Adrenal gland (tissue), 12 donors: Measurements from ENCODE around the gene SIDT1. TPM values are rescaled to one million over a fixed set of nuclear protein-coding genes. Genes with fewer than 3 reads are reported as not detected.

Experiments used
- DNase-seq, 7 donors: peaks; one replicate each; pipeline ENCODE4 v3.0.0-alpha.2; 2019 to 2020
- H3K27ac ChIP-seq, 5 donors: fragments of 200-600 bp; sonication (generic) in 4 of 5; 1 replicate in 3 of 5; 2 replicates in 2 of 5; pipeline versions ENCODE4 v1.5.1 to v1.8.0; 2016 to 2020; ENCODE audit warnings: mild to moderate bottlenecking in 1 of 5
- H3K27me3 ChIP-seq: fragments of 200-600 bp; 2 replicates; pipeline ENCODE4 v1.8.0; 2021
- H3K36me3 ChIP-seq, 2 donors: fragments of 200-600 bp; replicated peaks in 1 of 2; 1 replicate in 1 of 2; 2 replicates in 1 of 2; pipeline versions ENCODE4 v1.5.1 to v1.8.0; 2018 to 2022
- H3K4me1 ChIP-seq, 2 donors: fragments of 200-600 bp; replicated peaks in 1 of 2; 1 replicate in 1 of 2; 2 replicates in 1 of 2; pipeline versions ENCODE4 v1.5.1 to v1.8.0; 2018 to 2021
- H3K4me3 ChIP-seq, 4 donors: fragments of 200-600 bp; sonication (generic) in 3 of 4; one replicate each; pipeline ENCODE4 v1.5.1; 2016 to 2018
- H3K9me3 ChIP-seq, 3 donors: fragments of 200-600 bp; sonication (generic) in 1 of 3; replicated peaks in 1 of 3; 1 replicate in 2 of 3; 2 replicates in 1 of 3; pipeline versions ENCODE4 v1.5.1 to v1.8.0; 2016 to 2021
- CTCF ChIP-seq, 6 experiments: fragments of 450-650 bp in 4 of 6; fragments of 200-600 bp in 2 of 6; sonication (generic) in 1 of 6; IDR thresholded peaks; 1 replicate in 5 of 6; 2 replicates in 1 of 6; pipeline versions ENCODE4 v1.5.1 to v1.8.0; 2016 to 2021; ENCODE audit warnings: antibody characterized with exemption in 6 of 6, mild to moderate bottlenecking in 2 of 6, moderate library complexity in 1 of 6
- POLR2A ChIP-seq, 2 donors: fragments of 450-650 bp; IDR thresholded peaks; one replicate each; pipeline ENCODE4 v1.6.1; 2017; ENCODE audit warnings: antibody characterized with exemption in 2 of 2, mild to moderate bottlenecking in 2 of 2, moderate library complexity in 1 of 2
- WGBS, 4 donors: extraction: QIAGEN DNeasy Blood & Tissue Kit in 2 of 4; methylation state at CpG; one replicate each; pipeline versions ENCODE4 v1.1.5 to v1.1.7; 2013 to 2017; 5-methylcytosine and 5-hydroxymethylcytosine counted together
- intact Hi-C, 2 donors: fragments of 100-400 bp; cut with DNase I; formaldehyde crosslinking; loops; one replicate each; pipeline versions ENCODE4 v1.14.1 to v1.15.0; 2022 to 2023
- polyA plus RNA-seq, 3 donors: library from polyadenylated mRNA; stranded (reverse); fragments of 200-250 nt in 2 of 3; fragments of 350-450 nt in 1 of 3; fragmentation: Illumina TruSeq in 1 of 3; extraction: RNeasy Lipid Tissue Mini Kit (QIAGEN cat#74804) in 1 of 3; gene quantifications; one replicate each; pipeline ENCODE4 v1.2.3, GENCODE V29; 2013 to 2014
- total RNA-seq, 9 donors: library from RNA; depleted of rRNA in 4 of 9; stranded (reverse); fragments of >200 nt in 4 of 9; fragments of 120-200 nt in 1 of 9; fragmentation: NEBNext Ultra II Directional in 1 of 9; extraction: Animal tissue kit (Norgen Biotek cat#: 25700) in 1 of 9; gene quantifications; one replicate each; pipeline versions ENCODE4 v1.1.0 to v1.2.4, GENCODE V29; 2013 to 2023
- donor health status: healthy with polysubstance abuse.
- donor health status: Bipolar disorder and iron deficiency.
- donor health status: DM: yes; HTN: yes; CAD: no.
- donor health status: DM: no; HTN: no; CAD: no.
- donor health status: DM: no; HTN: no; CAD: no.
- donor health status: DM: yes; HTN: yes; CAD: no.

Gene SIDT1
- total and polyA plus RNA-seq, 12 donors, result 0.18 to 3.6 (median 2.3) TPM

DNA sequence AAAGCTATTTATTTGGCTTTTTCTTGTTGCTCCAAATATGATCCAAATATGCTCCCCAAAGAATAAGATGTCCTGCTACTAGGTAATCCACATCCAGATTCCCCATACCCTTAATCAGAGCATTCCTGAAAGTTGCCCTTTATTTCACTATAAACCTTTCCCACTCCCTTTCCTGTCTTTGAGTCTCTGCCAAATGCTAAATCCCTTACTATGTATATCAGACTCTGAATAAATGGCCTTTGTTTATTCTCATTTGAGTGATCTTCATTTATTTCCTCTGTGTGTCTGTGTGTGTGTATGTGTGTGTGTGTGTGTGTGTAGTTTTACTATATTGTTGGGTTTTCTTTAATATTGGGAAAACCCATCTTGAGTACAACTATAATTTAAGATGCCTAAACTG, 10.4 kb upstream of the SIDT1 start:
- no peaks in the 10 kb centered on the region for H3K36me3 ChIP-seq
- no peak overlapping the region for H3K4me3 ChIP-seq
- no peaks in the 10 kb centered on the region for H3K27me3 ChIP-seq
- DNase-seq, result no peak
- intact Hi-C loops, result no loop called here
- no peak overlapping the region for H3K27ac ChIP-seq
- no peaks in the 10 kb centered on the region for H3K9me3 ChIP-seq
- TF ChIP-seq CTCF (IDR thresholded peaks at IDR 0.05), result no peak
- no peak for TF ChIP-seq POLR2A (IDR thresholded peaks at IDR 0.05)
- no peaks in the 10 kb centered on the region for H3K4me1 ChIP-seq

DNA sequence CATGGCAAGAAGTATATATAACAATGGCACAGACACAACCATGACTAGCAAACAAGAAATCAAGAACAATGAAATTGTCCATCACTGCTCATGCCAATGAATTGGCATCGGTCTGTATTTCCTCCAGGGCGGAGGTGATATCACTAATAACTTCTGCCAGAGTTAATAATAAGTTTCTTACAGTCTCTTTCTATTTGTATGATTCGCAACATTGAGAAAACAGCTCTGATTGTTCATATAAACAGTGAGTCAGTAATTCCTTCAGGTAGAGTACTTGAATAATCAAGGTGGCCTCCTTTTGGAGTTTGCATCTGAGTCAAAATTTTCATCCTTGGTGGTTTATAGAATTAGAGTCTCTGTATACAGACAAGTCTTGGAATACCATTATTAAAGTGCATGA, 9.1 kb upstream of the SIDT1 start:
- Histone ChIP-seq H3K4me3 (no peak overlapping the region), H3K9me3 (no peaks in the 10 kb centered on the region), H3K27me3 (no peaks in the 10 kb centered on the region), H3K4me1 (no peaks in the 10 kb centered on the region), H3K36me3 (no peaks in the 10 kb centered on the region), H3K27ac (no peak overlapping the region)
- DNase-seq, result no peak
- intact Hi-C loops, result no loop called here
- 78 to 87% (median 84%) methylated on average over 3 of the region's 3 CpGs for WGBS, 4 donors
- TF ChIP-seq CTCF (IDR thresholded peaks at IDR 0.05), result no peak
- no peak for TF ChIP-seq POLR2A (IDR thresholded peaks at IDR 0.05)

GRCh38 chr3:113532698-113533533, 561 bp downstream of the SIDT1 start:
- Histone ChIP-seq H3K36me3 (no peaks in the 10 kb centered on the region), H3K4me3 (peak overlapping the region; percentile 1 to 73 (median 24)), H3K4me1 (peaks cover 5 to 12% of the 10 kb centered on the region in 2 donors), H3K27me3 (no peaks in the 10 kb centered on the region), H3K27ac (peak overlapping the region in 2 of 5 donors; percentile 31 to 66), H3K9me3 (no peaks in the 10 kb centered on the region)
- no peak for TF ChIP-seq POLR2A (IDR thresholded peaks at IDR 0.05)
- no peak for TF ChIP-seq CTCF (IDR thresholded peaks at IDR 0.05)
- WGBS, 4 donors, result 0 to 1% (median 1%) methylated on average over 18 to 66 of the region's 66 CpGs
- peak in 6 of 7 donors; percentile 14 to 31 (median 26) for DNase-seq
- intact Hi-C loops, result no loop called here

GRCh38 chr3:113533534-113533892, 1.2 kb downstream of the SIDT1 start:
- Histone ChIP-seq H3K4me1 (peaks cover 5 to 12% of the 10 kb centered on the region in 2 donors), H3K27me3 (no peaks in the 10 kb centered on the region), H3K4me3 (peak overlapping the region in 2 of 4 donors; percentile 1 to 73), H3K9me3 (no peaks in the 10 kb centered on the region), H3K36me3 (no peaks in the 10 kb centered on the region), H3K27ac (peak overlapping the region in 1 of 5 donors; percentile 66)
- WGBS, 4 donors, result 22 to 25% (median 23%) methylated on average over 10 of the region's 10 CpGs
- intact Hi-C loops, result no loop called here
- DNase-seq, result no peak
- no peak for TF ChIP-seq POLR2A (IDR thresholded peaks at IDR 0.05)

DNA sequence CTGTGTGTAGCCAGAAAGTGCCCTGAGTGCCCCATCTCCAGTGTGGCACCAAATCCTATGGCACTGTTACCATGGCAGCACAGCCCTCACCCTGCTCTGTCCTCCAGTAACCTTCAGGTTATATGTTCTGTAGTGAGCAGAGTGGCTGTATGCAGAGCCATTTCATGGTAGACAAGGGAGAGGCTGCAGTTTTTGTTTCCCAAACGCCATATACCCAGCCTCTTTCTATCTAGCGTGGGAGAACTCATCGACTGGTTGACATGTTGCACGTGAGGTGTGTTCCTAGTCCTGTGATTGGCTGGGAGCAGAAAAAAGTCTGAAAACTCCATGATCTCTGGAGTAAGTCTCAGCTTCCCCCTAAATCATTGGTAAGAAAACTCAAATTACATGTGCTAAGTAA, 2.0 kb downstream of the SIDT1 start:
- DNase-seq, result no peak
- Histone ChIP-seq H3K9me3 (no peaks in the 10 kb centered on the region), H3K36me3 (no peaks in the 10 kb centered on the region), H3K27ac (no peak overlapping the region), H3K4me1 (peaks cover 5 to 12% of the 10 kb centered on the region in 2 donors), H3K4me3 (no peak overlapping the region), H3K27me3 (no peaks in the 10 kb centered on the region)
- intact Hi-C loops, result no loop called here
- TF ChIP-seq CTCF (IDR thresholded peaks at IDR 0.05), result no peak
- no peak for TF ChIP-seq POLR2A (IDR thresholded peaks at IDR 0.05)
- WGBS, 4 donors, result 73 to 88% (median 80%) methylated on average over 4 of the region's 4 CpGs
